ENCODE data around the gene GCSAM.

DNA sequence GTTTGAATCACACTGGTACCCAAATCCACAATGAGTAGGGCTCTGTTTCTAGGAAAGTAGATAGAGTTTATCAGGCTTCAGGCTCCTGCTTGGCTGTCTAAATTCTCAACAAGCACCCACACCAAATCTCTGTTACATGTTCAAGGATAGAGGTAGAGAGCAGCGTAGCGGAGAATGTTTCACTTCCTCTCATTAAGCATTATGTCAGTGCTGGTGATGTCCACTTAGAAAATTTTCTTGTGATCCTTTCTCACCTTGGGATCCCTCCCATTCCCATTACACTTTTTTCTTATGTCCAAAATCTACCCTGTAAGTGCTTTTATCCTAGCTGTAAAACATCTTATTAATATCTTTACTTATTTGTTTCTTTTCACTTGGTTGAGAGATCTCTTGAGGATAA, 34.7 kb upstream of the GCSAM start:
- TF ChIP-seq, protein P1, sequence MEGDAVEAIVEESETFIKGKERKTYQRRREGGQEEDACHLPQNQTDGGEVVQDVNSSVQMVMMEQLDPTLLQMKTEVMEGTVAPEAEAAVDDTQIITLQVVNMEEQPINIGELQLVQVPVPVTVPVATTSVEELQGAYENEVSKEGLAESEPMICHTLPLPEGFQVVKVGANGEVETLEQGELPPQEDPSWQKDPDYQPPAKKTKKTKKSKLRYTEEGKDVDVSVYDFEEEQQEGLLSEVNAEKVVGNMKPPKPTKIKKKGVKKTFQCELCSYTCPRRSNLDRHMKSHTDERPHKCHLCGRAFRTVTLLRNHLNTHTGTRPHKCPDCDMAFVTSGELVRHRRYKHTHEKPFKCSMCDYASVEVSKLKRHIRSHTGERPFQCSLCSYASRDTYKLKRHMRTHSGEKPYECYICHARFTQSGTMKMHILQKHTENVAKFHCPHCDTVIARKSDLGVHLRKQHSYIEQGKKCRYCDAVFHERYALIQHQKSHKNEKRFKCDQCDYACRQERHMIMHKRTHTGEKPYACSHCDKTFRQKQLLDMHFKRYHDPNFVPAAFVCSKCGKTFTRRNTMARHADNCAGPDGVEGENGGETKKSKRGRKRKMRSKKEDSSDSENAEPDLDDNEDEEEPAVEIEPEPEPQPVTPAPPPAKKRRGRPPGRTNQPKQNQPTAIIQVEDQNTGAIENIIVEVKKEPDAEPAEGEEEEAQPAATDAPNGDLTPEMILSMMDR (IDR thresholded peaks at IDR 0.05) = no peak
- TF ChIP-seq EZH2 (IDR thresholded peaks at IDR 0.05; ENCODE audit: borderline replicate concordance, insufficient read depth, low read depth, low read length, poor library complexity, severe bottlenecking) = no peak

Measured in B cell (primary cell).